HG03159 (cell line): ENCODE measurements around the gene PSMB7.

Source experiments
- ATAC-seq: cut with Tn5 transposase; IDR thresholded peaks from one replicate; pipeline ENCODE4 v1.9.1; 2021; ENCODE audit warnings: mild to moderate bottlenecking, moderate library complexity; ENCODE audit not compliant: unreplicated experiment

The PSMB7 gene

DNA sequence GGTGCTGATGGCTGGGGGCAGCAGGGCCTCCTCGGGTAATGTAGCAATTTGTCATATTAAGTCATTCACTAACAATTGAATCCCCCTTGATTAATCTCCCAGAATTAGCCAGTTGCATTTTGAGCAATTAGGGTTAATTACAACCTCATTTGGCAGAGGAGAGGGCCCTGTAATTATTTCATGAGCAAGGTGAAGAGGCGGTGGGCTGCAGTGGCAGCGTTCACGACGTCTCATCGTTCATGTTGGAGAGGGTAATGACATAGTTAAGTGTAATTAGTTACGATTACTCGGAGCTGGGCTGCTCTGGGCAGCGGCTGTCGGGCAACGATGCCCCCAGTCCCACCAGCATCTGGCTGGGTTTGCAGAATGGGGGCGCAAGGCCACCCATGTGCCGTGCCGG lies 111.5 kb downstream of the PSMB7 start:
- no peak for ATAC-seq
